ENCODE data around the gene GPR4. TPM values are rescaled to one million over a fixed set of nuclear protein-coding genes. Genes with fewer than 3 reads are reported as not detected.

Gene GPR4
- total and polyA plus RNA-seq, 2 of the 8 experiments (the other 6 are each of a cell fraction or from before 2014, with no cell fraction given): 0.19 to 0.39 TPM

DNA sequence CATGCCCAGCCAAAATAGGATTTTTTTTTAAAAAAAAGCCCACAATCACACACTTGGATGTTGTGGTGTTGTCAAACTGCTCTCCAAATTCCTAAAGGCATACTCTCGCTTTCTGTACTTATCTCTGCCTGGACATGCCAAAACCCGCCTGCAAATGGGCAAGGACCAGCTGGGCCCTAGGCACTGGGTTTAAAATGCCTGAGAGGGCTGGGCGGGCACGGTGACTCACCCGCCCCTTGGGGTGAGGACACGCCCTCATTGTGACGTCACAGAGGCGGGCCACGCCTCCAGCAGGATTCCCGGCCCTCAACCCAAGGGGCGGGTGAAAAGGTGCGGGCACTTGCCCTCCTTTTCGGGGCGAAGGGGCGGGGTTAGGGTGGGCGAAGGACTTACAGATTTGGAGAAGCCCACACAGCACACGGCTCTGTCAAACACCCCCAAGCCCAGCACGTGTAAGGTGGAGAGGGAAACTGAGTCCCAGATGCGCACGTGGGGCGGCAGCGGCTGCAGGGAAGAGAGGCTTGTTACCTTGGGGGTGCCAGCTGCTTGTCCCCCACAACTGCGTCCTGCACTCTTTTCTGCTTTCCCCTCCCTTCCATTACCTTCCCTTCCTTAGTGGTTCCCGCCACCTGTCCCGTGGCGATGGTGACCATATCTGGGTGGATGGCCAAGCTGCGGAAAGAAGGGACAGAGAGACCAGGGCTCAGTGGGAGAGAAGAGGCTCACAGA is 30.6 kb upstream of the GPR4 start:
- peak overlapping the region; percentile 94; the same call in 1 of the 2 replicates for H2BK12ac ChIP-seq (ENCODE audit: low read depth, low read length)
- 0 out of 2 replicates have a peak overlapping the region, but pooled peaks have one; percentile 1 for H3K27ac ChIP-seq (ENCODE audit: low read depth, low read length)
- DNase-seq (ENCODE audit: low read depth in 1 of 2, low spot score in 2 of 2) (peak in 1 of 2 experiments; percentile 99), FAIRE-seq (peak; percentile 81)
- ChIA-PET CTCF (ENCODE audit: partially characterized antibody) (interaction anchor here (0.6 to 5.2 kb wide), 8 partner anchors 9 to 1612 kb away, joined by 3 to 36 read pairs (median 4); no protein-coding TSS in a partner anchor), POLR2A (ENCODE audit: partially characterized antibody) (interaction anchor here (0.6 to 10.3 kb wide), 6 partner anchors 9 to 29 kb away, joined by 3 to 119 read pairs (median 4); no protein-coding TSS in a partner anchor)
- H3K79me1 ChIP-seq (ENCODE audit: low read depth, low read length): no peaks in the 10 kb centered on the region
- H2BK5ac ChIP-seq (ENCODE audit: low read depth, low read length): peak overlapping the region; percentile 85
- peak overlapping the region; percentile 89 for H3K18ac ChIP-seq (ENCODE audit: extremely low read depth, low read length)
- peak overlapping the region in 1 of 4 experiments; percentile 29; a peak in 2 of 7 replicates for H3K9ac ChIP-seq (replicated peaks in 1 of 4; ENCODE audit: extremely low read depth in 1 of 4, low read depth in 3 of 4, low read length in 3 of 4)
- H3K36me3 ChIP-seq (ENCODE audit: control insufficient read depth in 2 of 4, insufficient read depth in 4 of 4, low read length in 3 of 4): 0 out of 8 replicates have a peak, but pooled peaks cover 0 to 4% (median 0%) of the 10 kb centered on the region in 4 experiments
- H2AK5ac ChIP-seq (ENCODE audit: low read depth, low read length): 0 out of 2 replicates have a peak overlapping the region, but pooled peaks have one; percentile 24
- peak overlapping the region; percentile 48; the same call in 1 of the 2 replicates for H2AFZ ChIP-seq (ENCODE audit: low read length)
- 20% methylated on average over 26 of the region's 27 CpGs; no CpG with 5 or more reads in 1 of the 2 experiments for WGBS, 2 experiments (ENCODE audit: extremely low coverage in 1 of 2, insufficient coverage in 1 of 2, insufficient read length in 1 of 2, insufficient replicate concordance in 2 of 2, low coverage in 1 of 2, low lambda C conversion rate in 2 of 2, missing lambda C conversion rate in 1 of 2)
- H3K27me3 ChIP-seq (replicated peaks in 1 of 4; ENCODE audit: control insufficient read depth in 3 of 4, extremely low read depth in 1 of 4, insufficient read depth in 3 of 4, low read length in 3 of 4): no peaks in the 10 kb centered on the region
- no peaks in the 10 kb centered on the region for H4K20me1 ChIP-seq (replicated peaks in 1 of 2; ENCODE audit: control insufficient read depth in 1 of 2, insufficient read depth in 2 of 2, low read length in 2 of 2)
- no peak overlapping the region for H3K56ac ChIP-seq (replicated peaks; ENCODE audit: insufficient read length, low read depth, low read length)
- H4K8ac ChIP-seq (ENCODE audit: extremely low read depth, insufficient read depth, low read length): peak overlapping the region; percentile 7
- H2BK120ac ChIP-seq (replicated peaks; ENCODE audit: low read depth, low read length): no peak overlapping the region
- peaks cover 0 to 8% (median 7%) of the 10 kb centered on the region in 4 experiments; a peak in 5 of 7 replicates for H3K4me1 ChIP-seq (replicated peaks in 1 of 4; ENCODE audit: control insufficient read depth in 3 of 4, insufficient read depth in 4 of 4, low read length in 3 of 4)
- H3K23me2 ChIP-seq (ENCODE audit: low read depth, low read length): peaks cover 4% of the 10 kb centered on the region; the same call in 1 of the 2 replicates
- H3K4me2 ChIP-seq (ENCODE audit: insufficient read depth in 1 of 2, low read depth in 2 of 2, low read length in 2 of 2): peak overlapping the region; percentile 60 to 77
- peak overlapping the region; percentile 97; the same call in 1 of the 2 replicates for H2BK15ac ChIP-seq (ENCODE audit: low read length)
- H4K91ac ChIP-seq (replicated peaks; ENCODE audit: insufficient read length, low read length): peak overlapping the region; percentile 6
- H3K79me2 ChIP-seq (ENCODE audit: control insufficient read depth in 1 of 2, insufficient read depth in 2 of 2, low read length in 2 of 2): no peaks in the 10 kb centered on the region
- no peak overlapping the region for H3K23ac ChIP-seq (ENCODE audit: insufficient read length)
- H3K14ac ChIP-seq (ENCODE audit: insufficient read length): no peak overlapping the region
- H4K5ac ChIP-seq (ENCODE audit: insufficient read length, low read depth, low read length): no peak overlapping the region
- H3K4ac ChIP-seq (replicated peaks; ENCODE audit: insufficient read length, low read depth, low read length): peak overlapping the region; percentile 3
- no peaks in the 10 kb centered on the region for H3K9me3 ChIP-seq (ENCODE audit: insufficient read depth in 2 of 2, low read depth in 1 of 2, low read length in 1 of 2)
- H2BK20ac ChIP-seq (ENCODE audit: low read length): no peak overlapping the region
- peak overlapping the region; percentile 22 to 50 (median 36); a peak in 7 of 8 replicates for H3K4me3 ChIP-seq (ENCODE audit: extremely low read depth in 1 of 4, insufficient read depth in 2 of 4, low read depth in 3 of 4, low read length in 4 of 4)
- peak; percentile 94 for TF ChIP-seq JUND (IDR thresholded peaks at IDR 0.05; ENCODE audit: low read length)
- TF ChIP-seq, protein P1, sequence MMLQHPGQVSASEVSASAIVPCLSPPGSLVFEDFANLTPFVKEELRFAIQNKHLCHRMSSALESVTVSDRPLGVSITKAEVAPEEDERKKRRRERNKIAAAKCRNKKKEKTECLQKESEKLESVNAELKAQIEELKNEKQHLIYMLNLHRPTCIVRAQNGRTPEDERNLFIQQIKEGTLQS (IDR thresholded peaks at IDR 0.05; ENCODE audit: insufficient read depth, low read depth, low read length): 0 out of 2 replicates have a peak, but pooled peaks have one; percentile 18
- peak; percentile 38; the same call in 1 of the 2 replicates for TF ChIP-seq JUN (IDR thresholded peaks at IDR 0.05; ENCODE audit: low read depth, low read length)
- TF ChIP-seq SP1 (IDR thresholded peaks at IDR 0.05; ENCODE audit: low read depth, low read length): peak; percentile 79
- no peak for TF ChIP-seq GTF2F1 (IDR thresholded peaks at IDR 0.05; ENCODE audit: borderline replicate concordance, low read depth, low read length)
- TF ChIP-seq CREB1 (IDR thresholded peaks at IDR 0.05): peak; percentile 90
